GM12874 (cell line): Measurements from ENCODE around the gene OAF.

Experiments
- CTCF ChIP-seq: IDR thresholded peaks from 2 replicates; pipeline ENCODE4 v1.5.1; 2011; ENCODE audit warnings: low read depth, mild to moderate bottlenecking, control low read depth, low read length, moderate library complexity; ENCODE audit not compliant: insufficient read depth

Gene OAF

GRCh38 chr11:120241277-120241676 is 30.4 kb downstream of the OAF start:
- no peak for TF ChIP-seq CTCF

- TF ChIP-seq CTCF: no peak
Measured at GRCh38 chr11:120243221-120243620, 32.4 kb downstream of the OAF start.

GRCh38 chr11:120244476-120245365 is 33.9 kb downstream of the OAF start:
- TF ChIP-seq CTCF: no peak

- no peak for TF ChIP-seq CTCF
Measured at GRCh38 chr11:120245434-120245833, 34.6 kb downstream of the OAF start.

- no peak for TF ChIP-seq CTCF
Measured at GRCh38 chr11:120248551-120249278, 37.9 kb downstream of the OAF start.

- no peak for TF ChIP-seq CTCF
Measured at GRCh38 chr11:120249279-120250262, 38.7 kb downstream of the OAF start.
